OCI-M2 (cell line): ENCODE measurements around the gene DEPP1.
"Not testable (repeated sequence)": the region's sequence is repeated elsewhere in the genome, so short reads cannot be mapped to it uniquely, and the experiment has no call there.

ENCODE experiments used
- DNase-seq: peaks from one replicate; lab custom pipeline; 2025; ENCODE audit not compliant: unreplicated experiment; lab: John Stamatoyannopoulos, UW

Gene DEPP1, protein sequence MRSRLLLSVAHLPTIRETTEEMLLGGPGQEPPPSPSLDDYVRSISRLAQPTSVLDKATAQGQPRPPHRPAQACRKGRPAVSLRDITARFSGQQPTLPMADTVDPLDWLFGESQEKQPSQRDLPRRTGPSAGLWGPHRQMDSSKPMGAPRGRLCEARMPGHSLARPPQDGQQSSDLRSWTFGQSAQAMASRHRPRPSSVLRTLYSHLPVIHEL

DNA sequence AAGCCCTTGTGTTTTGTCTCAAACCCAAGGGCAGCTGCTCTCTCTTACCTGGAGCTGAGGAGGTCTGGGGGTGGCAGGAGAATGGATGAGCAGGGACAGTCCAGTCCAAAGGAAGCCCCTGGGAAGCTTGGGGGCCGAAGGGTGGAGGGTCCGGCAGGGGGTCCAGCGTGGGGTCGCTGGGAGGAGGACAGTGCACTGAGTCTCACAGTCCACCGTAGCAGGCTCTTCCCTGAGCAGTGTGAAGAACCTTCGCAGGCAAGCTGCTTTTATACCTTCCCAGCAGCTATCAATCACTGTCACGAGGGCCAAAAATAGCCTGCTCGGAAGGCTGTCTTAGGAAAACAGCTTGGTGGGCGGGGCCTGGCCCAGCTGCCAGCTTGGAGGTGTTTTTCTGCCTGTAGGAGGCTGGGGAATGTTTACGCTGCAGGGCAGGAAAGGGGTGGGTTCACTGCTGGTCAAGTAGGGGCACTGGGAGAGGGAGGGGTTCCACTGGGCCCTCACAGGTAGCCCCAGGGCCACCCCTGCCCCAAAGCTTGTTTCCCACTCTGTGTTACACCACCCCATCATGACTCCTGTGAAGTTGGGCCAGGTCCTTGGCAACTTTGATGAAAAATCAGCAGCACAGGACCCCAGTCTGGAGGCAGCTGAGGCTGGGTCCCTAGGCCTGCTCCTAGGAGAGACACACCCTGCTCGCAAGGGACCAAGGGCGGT, at the start of gene DEPP1:
Gene DEPP1 (minus strand): TSS at position 240 of the 711 bp plus-strand sequence. CDS start 779 bp downstream, outside the sequence.
- DNase-seq, result no peak

DNA sequence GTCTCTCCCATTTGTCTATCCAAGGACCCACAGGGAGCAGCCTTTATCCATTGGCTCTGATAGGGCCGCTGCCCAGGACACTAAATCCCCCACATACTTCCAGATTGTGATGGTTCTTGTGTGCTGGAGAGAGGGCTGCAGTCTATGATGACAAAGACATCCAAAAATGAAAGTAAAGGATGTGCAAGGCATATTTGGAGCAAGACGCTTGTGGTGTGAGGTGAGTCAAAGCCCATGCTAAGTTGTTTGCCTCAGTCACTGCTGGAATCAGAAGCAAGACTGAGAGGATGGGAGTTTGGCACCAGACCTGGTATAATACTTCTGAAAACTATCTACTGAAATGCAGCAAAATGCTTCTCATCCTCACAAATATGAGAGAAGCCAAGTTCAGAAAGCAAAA, 44.8 kb upstream of the DEPP1 start:
- no peak for DNase-seq

DNA sequence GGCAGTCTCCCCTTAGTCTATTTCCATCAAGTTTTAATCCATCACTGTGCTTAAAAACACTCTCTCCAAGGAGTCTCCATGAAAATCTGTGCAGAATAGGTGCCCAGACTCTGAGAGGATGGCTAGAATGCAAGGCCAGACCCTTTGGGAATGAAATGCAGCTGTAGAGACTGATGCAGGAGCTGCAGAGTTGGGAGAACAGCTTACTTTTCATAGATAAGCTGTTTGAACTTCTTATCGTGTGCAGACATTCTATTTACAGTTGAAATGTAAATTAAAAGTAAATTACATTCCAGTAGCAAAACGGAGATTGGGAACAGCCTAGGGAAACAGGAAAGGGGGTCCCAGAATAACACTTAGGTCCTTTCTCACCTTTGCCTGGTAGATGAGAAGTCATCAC, 37.0 kb upstream of the DEPP1 start:
- no peak for DNase-seq

DNA sequence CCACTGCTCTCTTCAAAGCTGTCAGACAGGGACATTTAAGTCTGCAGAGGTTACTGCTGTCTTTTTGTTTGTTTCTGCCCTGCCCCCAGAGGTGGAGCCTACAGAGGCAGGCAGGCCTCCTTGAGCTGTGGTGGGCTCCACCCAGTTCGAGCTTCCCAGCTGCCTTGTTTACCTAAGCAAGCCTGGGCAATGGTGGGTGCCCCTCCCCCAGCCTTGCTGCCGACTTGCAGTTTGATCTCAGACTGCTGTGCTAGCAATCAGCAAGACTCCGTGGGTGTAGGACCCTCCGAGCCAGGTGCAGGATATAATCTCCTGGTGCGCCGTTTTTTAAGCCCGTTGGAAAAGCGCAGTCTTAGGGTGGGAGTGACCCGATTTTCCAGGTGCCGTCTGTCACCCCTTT, 35.9 kb upstream of the DEPP1 start:
- not testable (repeated sequence) for DNase-seq

DNA sequence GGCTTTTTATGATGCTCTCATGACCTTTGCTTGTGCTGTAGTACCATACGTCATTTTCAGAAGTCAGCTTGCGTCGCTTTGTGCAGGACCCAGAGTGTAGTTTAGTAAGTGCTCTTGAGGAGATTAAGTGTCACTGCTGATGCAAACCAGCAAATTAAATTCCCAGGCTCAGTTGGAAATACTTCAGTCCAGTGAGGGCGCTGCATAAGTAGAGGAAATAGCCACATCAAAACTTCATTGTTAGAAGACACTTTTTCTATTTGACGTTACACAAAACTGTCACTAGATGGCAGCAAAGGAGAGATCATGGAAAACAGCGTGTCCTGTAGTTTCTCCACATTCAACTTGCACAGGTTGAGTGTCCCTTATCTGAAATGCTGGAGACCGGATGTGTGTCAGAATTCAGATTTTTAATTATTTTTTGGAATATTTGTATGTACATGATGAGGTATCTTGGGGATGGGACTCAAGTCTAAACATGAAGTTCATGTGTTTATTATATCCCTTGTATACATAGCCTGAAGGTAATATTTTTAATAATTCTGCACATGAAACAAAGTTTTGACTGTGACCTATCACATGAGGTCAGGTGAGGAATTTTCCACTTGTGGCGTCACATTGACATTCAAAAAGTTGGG, 30.0 kb upstream of the DEPP1 start:
- no peak for DNase-seq

DNA sequence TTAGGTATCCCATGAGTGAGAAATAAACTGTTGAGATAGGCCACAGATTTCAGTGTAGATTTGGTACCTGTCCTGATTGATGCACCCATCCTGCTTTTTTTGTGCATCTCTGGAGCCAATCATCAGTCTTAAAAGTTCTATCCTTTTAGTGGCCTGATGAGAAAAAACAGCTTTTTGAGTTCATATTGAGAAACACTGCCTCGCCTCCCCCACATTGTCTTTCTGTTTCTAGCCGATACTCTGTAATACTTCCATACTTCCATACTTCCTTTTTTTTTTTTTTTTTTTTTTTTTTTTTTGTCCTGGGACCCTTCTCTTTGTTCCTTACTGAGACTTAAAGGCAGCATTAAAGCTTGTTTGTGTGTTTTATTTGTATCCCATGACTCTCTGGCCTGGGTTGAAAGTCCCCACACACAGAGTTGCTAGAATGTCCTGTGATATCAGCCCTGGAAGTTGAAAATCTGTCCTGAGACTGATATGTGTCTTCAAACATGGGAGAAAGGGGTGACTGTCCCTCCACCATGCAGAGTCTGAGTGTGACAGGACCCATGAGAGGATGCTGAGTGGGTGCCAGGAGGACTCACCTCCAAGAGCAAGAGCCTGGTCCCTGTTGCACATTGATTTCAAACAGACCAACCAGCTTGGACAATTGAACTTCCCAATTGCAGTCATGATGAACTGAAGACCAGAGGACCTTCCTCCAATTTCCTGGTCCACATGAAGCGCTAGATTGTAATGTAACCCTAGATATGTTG, 27.8 kb upstream of the DEPP1 start:
- no peak for DNase-seq

DNA sequence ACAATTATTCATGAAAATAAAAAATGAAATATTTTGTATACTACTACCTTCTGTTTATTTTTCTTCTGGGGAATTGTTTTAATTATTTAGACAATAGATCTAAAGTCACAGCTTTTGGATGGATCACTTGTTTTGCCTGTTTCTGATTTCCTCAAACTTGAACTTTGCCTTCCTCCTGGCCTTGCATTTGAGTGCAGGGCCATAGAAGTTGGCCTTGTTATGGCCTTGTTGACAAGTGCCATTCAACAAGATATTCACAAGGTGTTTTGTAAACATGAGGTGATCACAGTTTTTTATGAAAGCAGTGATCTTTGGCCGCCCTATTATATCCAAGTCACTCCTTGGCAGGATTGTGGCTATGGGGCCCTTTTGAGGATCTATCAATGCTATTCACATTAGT, 26.7 kb upstream of the DEPP1 start:
- DNase-seq, result no peak

DNA sequence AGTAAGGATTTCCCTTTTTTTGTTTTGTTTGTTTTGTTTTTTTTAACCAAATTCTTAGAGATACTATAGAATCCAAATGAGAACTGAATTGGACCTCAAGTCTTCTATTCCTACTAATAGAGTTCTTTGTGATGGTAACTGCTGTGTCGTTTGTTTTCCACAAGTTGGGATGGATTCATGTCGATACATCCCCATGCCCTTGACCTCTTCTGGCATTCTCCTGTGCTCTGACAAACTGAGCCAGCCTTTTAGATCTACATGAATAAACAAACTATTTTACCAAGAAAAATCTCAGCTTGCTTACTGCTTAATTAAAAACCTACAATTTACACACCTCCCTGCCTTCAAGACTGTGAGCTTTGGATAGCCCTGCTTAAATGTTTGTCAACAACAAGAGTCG, 26.1 kb upstream of the DEPP1 start:
- no peak for DNase-seq

DNA sequence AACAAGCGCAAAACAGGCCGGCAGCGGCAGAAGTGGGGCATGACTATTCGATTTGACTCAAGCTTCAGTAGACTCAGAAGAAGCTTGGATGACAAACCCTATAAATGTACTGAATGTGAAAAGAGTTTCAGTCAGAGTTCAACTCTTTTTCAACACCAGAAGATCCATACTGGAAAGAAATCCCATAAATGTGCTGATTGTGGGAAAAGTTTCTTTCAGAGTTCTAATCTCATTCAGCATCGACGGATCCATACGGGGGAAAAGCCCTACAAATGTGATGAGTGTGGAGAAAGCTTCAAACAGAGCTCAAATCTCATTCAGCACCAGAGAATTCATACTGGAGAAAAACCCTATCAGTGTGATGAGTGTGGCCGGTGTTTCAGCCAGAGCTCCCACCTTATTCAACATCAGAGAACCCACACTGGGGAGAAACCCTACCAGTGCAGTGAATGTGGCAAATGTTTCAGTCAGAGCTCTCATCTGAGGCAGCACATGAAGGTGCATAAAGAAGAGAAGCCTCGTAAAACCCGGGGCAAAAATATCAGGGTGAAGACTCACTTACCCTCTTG, 24.9 kb upstream of the DEPP1 start:
- DNase-seq, result no peak

DNA sequence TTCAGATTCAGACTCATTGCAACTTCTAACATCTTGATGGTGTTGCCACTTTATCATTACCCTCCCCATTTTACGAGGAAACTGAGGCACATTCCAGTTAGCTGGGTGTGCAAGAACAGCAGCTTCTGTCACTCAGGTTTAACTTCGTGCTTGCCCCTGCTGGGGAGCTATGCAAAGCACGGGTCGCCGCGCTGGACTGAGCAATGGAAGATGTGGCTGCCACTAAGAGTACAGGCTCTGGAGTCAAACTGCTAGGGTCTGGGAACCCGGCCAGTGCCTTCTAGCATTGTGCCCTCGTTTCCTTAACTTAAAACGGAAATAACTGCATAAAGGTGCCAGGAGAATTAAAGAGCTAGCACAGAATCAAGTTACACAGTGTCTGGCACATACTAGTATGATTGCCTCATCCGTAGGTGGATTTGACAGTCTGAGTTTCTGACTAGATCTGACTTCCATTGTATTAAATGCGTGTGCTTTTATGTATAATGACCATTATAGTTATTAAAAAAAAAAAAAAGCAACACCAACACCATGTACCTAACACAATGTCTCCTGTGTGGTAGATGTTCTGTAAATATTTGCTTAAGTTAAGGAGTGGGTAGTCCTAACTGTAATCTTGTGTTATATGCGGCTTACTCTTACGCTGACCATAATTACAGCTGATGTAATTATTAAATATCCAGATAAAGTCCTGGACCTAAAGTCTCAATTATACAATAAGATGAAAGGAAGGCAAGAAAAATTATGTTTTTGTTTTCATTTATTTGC, 23.0 kb upstream of the DEPP1 start:
- DNase-seq, result no peak

DNA sequence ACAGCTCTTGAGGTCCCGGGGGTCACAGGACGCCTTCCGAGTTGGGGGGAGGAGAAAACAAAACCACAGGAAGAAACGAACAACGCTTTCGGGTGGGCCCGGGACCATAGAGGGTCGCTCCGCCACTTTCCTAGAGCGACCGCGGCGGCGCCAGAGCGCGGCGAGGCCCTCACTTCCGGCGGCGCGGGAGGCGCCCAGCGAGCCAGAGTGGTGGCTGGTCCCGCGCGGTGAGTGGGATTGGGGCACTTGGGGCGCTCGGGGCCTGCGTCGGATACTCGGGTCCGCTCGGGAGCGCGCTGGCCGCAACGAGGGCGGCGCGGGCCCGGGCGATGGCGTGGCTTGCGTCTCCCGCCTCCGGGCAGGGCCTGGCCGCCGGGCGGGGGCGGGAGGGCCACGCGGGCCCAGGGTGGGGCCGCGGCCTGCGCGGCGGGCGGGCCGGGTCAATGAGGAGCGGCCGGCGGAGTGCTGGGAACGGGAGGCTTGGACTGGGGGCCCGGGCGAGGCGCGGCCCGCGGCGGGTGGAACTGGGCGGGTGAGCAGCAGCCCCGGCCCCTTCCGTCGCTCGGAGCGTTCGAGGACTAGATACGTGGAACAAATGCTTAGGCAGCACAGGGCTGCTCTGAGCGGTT, 22.3 kb upstream of the DEPP1 start, which contains the start of gene ZNF22:
Gene ZNF22 (plus strand): TSS at position 172 of the 629 bp plus-strand sequence. CDS start 2,446 bp downstream, outside the sequence.
- DNase-seq, result no peak

DNA sequence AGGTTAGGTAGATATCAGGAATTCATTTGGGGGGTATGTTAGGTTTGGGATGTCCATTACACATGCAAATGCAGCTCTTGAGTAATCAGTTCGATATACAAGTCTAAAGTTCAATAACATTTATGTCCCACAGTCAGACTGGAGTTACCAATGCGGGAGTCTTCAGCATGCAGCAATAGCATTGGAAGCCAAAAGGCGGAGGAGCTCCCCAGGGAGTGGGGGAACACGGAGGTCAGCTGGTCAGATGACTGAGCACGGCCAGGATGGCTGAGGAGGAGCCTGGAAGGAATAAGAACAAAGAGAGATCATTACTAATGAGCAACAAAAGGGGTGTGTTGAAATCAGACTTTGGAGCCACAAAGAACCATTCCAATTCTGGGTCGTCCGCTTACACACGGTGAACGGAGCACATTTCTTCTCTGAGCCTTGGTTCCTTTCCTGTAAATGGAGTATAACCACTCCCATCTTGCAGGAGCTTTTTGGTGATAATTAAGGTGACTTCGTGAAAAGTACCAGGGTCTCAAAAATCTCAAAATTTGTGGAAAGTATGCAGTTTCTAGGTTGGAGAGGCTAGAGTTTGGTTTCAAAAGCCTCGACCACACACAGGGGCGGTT, 21.6 kb upstream of the DEPP1 start:
- DNase-seq, result no peak

DNA sequence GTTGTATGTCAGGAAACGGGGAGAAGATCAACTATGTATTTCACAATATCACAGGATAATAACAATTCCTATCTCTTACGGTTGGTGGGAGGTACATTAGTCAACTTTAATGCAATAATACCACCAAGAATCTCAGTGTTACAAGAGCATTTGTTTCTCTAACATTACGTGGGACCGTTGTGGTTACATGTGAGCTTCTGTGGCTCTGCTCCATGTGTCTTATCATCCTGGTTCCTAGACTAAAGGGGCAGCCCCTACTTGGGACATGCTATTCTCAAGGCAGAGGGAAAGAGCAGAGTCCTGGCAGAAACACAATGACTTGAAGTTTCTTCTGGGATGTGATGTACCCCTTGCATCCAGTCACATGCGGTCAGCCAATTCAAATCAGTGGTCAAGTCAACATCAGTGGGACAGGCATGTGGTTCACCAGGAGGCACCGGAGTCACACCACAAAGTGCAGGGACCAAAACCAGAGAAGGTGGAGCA, 19.6 kb upstream of the DEPP1 start:
- DNase-seq, result no peak

DNA sequence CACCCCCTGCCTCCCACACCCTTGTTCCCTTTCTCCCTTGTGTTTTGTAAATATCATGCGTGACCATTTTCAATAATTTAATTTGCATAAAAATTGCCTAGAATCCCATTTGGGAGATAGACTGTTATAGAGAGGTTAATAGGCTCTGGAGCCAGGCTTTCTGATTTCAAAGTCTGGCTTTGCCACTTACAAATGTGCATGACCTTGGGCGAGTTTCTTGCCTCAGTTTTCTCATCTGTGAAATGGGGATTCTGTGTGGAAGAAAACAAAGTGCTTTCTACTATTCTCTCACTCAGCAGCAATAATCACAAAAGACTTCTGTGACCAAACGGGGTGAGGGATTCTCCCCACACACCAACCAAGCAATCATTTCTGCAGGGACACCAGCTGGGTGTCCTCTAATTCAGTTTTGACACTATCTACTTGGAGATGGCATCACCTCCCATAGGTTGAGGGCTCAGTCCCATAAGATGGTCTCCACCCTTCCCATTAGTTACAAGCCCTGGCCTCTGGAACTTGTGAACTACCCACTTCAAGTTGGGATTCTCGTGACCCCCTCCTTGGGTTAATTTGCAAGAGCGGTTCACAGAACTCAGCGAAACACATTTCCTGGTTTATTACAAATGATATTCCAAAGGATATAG, 18.6 kb upstream of the DEPP1 start:
- no peak for DNase-seq

DNA sequence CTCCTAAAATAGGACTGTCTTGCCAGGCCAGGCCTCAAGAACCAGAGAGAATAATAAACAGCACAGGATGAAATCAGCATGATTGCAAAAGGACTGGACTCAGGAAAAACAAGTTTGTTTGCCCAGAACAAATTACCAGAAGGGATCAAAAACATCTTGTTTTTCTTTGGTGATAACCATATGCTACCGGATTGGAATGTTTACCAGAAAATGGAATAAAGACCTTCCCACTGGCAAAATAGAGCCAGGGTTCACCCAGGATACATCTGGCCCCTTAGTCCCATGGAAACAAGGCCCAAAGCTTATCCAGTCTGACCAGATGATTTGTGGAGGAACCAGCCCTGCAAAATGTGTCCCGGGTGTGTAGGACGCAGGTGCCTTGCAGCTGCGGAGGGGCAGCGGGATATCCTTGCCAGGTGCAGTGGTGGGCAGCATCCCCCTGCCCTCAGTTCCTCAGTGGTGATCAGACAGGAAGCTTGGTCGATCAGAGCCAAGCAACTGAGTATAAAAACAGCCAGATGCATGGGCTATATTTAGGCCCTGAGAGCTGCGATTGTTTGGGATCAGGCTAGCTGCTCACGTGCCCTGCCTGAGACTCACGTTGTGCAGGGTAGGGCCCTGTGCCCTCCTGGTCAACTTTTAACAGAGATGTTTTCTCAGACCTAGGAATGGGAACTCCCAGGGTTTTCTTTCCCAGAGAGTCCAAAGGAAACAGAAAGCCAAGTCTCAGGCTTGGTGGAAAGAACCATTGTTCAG, 17.5 kb upstream of the DEPP1 start:
- DNase-seq, result no peak

DNA sequence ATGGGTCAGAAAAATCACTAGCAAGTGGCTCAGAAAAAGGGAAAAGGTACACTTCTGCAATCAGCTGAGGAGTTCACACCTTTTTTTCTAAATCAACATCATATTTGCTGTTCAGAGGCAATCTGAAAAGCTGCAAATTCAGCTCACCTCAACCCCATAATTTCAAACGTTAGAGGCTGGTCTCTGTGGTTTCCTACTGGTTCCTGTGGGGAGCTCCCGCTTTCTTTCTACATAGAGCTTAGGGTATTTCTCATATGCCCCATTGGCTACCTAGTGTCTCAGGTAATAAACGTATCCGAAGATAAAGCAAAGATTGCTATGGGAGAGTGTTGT, 16.9 kb upstream of the DEPP1 start:
- no peak for DNase-seq

DNA sequence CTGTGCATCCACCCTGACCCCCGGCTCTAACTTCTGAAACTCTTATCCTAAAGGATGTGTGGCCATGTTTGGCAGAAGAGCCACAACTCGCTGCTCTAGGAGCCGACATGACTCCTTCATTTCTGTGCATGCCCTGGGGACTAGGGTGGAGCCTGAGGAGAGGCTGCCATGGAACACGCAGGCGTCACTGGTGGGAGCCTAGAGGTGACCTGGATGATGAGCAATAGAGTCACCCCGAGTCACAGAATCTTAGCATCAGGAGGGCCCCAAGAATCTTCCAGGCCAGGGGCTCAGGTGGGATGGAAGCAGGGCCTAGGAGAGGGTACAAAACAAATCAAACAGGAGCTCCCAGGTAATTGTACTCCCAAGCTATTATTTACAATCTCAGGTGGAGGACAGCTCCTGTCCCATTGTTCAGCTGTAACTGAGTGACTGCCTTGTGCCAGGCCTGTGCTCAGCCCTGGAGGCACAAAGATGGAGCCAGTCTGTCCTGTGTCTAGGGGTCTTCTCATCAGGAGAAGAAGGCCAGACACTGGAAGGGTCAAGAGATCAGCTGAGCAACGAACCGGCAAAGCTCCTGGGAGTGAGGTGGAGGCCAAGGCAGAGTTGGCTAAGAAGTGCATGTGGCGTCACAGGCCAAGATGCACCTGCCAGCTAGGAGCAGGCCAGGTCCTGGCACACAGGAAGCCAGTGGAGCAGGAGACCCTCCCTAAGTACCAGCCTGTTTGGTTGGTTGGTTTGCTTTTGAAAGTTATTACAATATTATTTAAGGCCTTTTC, 16.3 kb upstream of the DEPP1 start:
- no peak for DNase-seq
